ENCODE data around the gene FCHSD1. TPM values are rescaled to one million over a fixed set of nuclear protein-coding genes. Genes with fewer than 3 reads are reported as not detected.

The FCHSD1 gene
- total RNA-seq, 1 experiment from 2014 or later = 37.2 TPM

DNA sequence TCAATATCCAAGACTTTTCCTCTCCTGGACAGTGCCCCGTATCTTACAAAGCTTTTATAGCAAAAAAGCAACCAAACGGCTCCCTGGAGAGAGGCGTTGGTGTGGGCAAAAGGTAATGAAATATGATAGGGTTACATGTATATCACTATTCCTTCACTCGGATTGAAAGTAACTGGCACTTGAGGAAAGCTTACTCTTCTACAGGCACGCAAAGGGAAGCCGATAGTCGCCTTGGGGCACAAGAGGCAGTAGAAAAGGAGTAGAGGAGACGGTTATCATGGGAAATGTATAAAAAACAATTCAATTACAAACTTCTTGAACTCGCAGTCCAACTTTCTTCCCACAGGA lies 33.6 kb downstream of the FCHSD1 start:
- TF ChIP-seq JUND (IDR thresholded peaks at IDR 0.05) = no peak
- no peak for TF ChIP-seq CBX3 (IDR thresholded peaks at IDR 0.05; ENCODE audit: low read depth)
- peaks cover 6 to 25% of the 10 kb centered on the region in 2 experiments for H3K4me1 ChIP-seq (ENCODE audit: control insufficient read depth in 1 of 2, insufficient read depth in 2 of 2, low read length in 2 of 2)
- ChIA-PET CTCF (interaction anchor here (1.0 kb wide), 1 partner anchor 26 kb away, joined by 5 read pairs; no protein-coding TSS in a partner anchor), RAD21 (ENCODE audit: low non-redundant PET in 1 of 2, low total read pairs in 2 of 2, uncharacterized antibody in 2 of 2, unreplicated experiment in 2 of 2) (no interaction called here), POLR2A (no interaction called here)
- no peaks in the 10 kb centered on the region for H3K9me3 ChIP-seq (ENCODE audit: control insufficient read depth in 1 of 2, insufficient read depth in 1 of 2, low read depth in 1 of 2, low read length in 2 of 2)
- no peak for DNase-seq (ENCODE audit: low read depth, low spot score)
- peaks cover 2 to 17% of the 10 kb centered on the region in 2 experiments; a peak in 1 of 4 replicates for H3K36me3 ChIP-seq (ENCODE audit: control insufficient read depth in 1 of 2, insufficient read depth in 2 of 2, low read length in 2 of 2)
- peak overlapping the region; percentile 79 for H3K4me2 ChIP-seq (ENCODE audit: low read length)
- H3K9me2 ChIP-seq (ENCODE audit: insufficient read depth) = no peaks in the 10 kb centered on the region
- no peak for ATAC-seq
- intact Hi-C loops (cut with micrococcal nuclease) = loop anchor here (5.0 kb wide), 1 partner anchor 1440 kb away; the partner anchor contains the start of gene CYSTM1
- H2AFZ ChIP-seq (ENCODE audit: low read depth, low read length, poor library complexity, severe bottlenecking) = no peak overlapping the region
- H3K4me3 ChIP-seq (replicated peaks in 1 of 2; ENCODE audit: low read depth in 1 of 2, low read length in 2 of 2) = peak overlapping the region; percentile 68 to 85
- H3K27ac ChIP-seq (ENCODE audit: low read depth, low read length) = peak overlapping the region; percentile 87
- peaks cover 58% of the 10 kb centered on the region for H3K79me2 ChIP-seq (ENCODE audit: insufficient read depth, low read length)
- H3K9ac ChIP-seq (ENCODE audit: low read length) = peak overlapping the region; percentile 96
- BruUV-seq (replicated peaks) = TSS peak; percentile 49
- peaks cover 20% of the 10 kb centered on the region; the same call in 1 of the 2 replicates for H4K20me1 ChIP-seq (ENCODE audit: insufficient read depth)
- no peaks in the 10 kb centered on the region for H3K27me3 ChIP-seq (ENCODE audit: insufficient read depth, low read length)

- Histone ChIP-seq H3K9me3 (ENCODE audit: control insufficient read depth in 1 of 2, insufficient read depth in 1 of 2, low read depth in 1 of 2, low read length in 2 of 2) (no peaks in the 10 kb centered on the region), H3K27ac (ENCODE audit: low read depth, low read length) (no peak overlapping the region; the same call in 1 of the 2 replicates), H3K36me3 (ENCODE audit: control insufficient read depth in 1 of 2, insufficient read depth in 2 of 2, low read length in 2 of 2) (peaks cover 2 to 17% of the 10 kb centered on the region in 2 experiments; a peak in 1 of 4 replicates), H3K9ac (ENCODE audit: low read length) (peak overlapping the region; percentile 96; the same call in 1 of the 2 replicates), H4K20me1 (ENCODE audit: insufficient read depth) (peaks cover 20% of the 10 kb centered on the region; the same call in 1 of the 2 replicates), H3K9me2 (ENCODE audit: insufficient read depth) (no peaks in the 10 kb centered on the region), H2AFZ (ENCODE audit: low read depth, low read length, poor library complexity, severe bottlenecking) (no peak overlapping the region), H3K79me2 (ENCODE audit: insufficient read depth, low read length) (peaks cover 63% of the 10 kb centered on the region), H3K4me3 (replicated peaks in 1 of 2; ENCODE audit: low read depth in 1 of 2, low read length in 2 of 2) (peak overlapping the region; percentile 68 to 85), H3K27me3 (ENCODE audit: insufficient read depth, low read length) (no peaks in the 10 kb centered on the region), H3K4me1 (ENCODE audit: control insufficient read depth in 1 of 2, insufficient read depth in 2 of 2, low read length in 2 of 2) (peaks cover 6 to 25% of the 10 kb centered on the region in 2 experiments), H3K4me2 (ENCODE audit: low read length) (peak overlapping the region; percentile 79)
- intact Hi-C loops (cut with micrococcal nuclease) = loop anchor here (5.0 kb wide), 1 partner anchor 1440 kb away; the partner anchor contains the start of gene CYSTM1
- RAD21 ChIA-PET (ENCODE audit: low non-redundant PET in 1 of 2, low total read pairs in 2 of 2, uncharacterized antibody in 2 of 2, unreplicated experiment in 2 of 2) = no interaction called here
- CTCF ChIA-PET = interaction anchor here (1.0 kb wide), 1 partner anchor 25 kb away, joined by 5 read pairs; no protein-coding TSS in a partner anchor
- no peak for DNase-seq (ENCODE audit: low read depth, low spot score)
- no TSS peak for BruUV-seq (replicated peaks)
- TF ChIP-seq POLR2A (IDR thresholded peaks at IDR 0.05; ENCODE audit: borderline replicate concordance, extremely low read depth, insufficient read depth, insufficient read length) = no peak
- no peak for TF ChIP-seq ZFX (IDR thresholded peaks at IDR 0.05)
- TF ChIP-seq FOSL1 (IDR thresholded peaks at IDR 0.05; ENCODE audit: low read depth) = no peak
- no peak for TF ChIP-seq CBX3 (IDR thresholded peaks at IDR 0.05; ENCODE audit: low read depth)
- no peak for TF ChIP-seq EGR1 (IDR thresholded peaks at IDR 0.05; ENCODE audit: low read depth)
- TF ChIP-seq JUND (IDR thresholded peaks at IDR 0.05) = no peak
- no peak for TF ChIP-seq SP1 (IDR thresholded peaks at IDR 0.05; ENCODE audit: low read depth)
- TF ChIP-seq REST (IDR thresholded peaks at IDR 0.05; ENCODE audit: low read depth) = no peak
- TF ChIP-seq, protein P1, sequence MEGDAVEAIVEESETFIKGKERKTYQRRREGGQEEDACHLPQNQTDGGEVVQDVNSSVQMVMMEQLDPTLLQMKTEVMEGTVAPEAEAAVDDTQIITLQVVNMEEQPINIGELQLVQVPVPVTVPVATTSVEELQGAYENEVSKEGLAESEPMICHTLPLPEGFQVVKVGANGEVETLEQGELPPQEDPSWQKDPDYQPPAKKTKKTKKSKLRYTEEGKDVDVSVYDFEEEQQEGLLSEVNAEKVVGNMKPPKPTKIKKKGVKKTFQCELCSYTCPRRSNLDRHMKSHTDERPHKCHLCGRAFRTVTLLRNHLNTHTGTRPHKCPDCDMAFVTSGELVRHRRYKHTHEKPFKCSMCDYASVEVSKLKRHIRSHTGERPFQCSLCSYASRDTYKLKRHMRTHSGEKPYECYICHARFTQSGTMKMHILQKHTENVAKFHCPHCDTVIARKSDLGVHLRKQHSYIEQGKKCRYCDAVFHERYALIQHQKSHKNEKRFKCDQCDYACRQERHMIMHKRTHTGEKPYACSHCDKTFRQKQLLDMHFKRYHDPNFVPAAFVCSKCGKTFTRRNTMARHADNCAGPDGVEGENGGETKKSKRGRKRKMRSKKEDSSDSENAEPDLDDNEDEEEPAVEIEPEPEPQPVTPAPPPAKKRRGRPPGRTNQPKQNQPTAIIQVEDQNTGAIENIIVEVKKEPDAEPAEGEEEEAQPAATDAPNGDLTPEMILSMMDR (IDR thresholded peaks at IDR 0.05 in 2 of 3, conservative IDR thresholded peaks at IDR 0.05 in 1 of 3; ENCODE audit: borderline replicate concordance in 1 of 3, insufficient read depth in 1 of 3, low read depth in 2 of 3, low read length in 2 of 3) = no peak
- no peak for ATAC-seq
- POLR2A ChIA-PET = no interaction called here
Measured at GRCh38 chr5:141617128-141617527, 34.1 kb downstream of the FCHSD1 start.
